Hepatic stellate cell (primary cell): ENCODE results near the gene PLA2G4D.

Source experiments
- DNase-seq: peaks from one replicate; pipeline ENCODE4 v3.0.0; 2011; ENCODE audit warnings: low spot score

The PLA2G4D gene

GRCh38 chr15:42090370-42090769 is 4.0 kb downstream of the PLA2G4D start:
- DNase-seq, result no peak

GRCh38 chr15:42089942-42090341 is 4.4 kb downstream of the PLA2G4D start:
- no peak for DNase-seq

- no peak for DNase-seq
These were observed 5.3 kb downstream of the PLA2G4D start for GRCh38 chr15:42088801-42089640.

DNA sequence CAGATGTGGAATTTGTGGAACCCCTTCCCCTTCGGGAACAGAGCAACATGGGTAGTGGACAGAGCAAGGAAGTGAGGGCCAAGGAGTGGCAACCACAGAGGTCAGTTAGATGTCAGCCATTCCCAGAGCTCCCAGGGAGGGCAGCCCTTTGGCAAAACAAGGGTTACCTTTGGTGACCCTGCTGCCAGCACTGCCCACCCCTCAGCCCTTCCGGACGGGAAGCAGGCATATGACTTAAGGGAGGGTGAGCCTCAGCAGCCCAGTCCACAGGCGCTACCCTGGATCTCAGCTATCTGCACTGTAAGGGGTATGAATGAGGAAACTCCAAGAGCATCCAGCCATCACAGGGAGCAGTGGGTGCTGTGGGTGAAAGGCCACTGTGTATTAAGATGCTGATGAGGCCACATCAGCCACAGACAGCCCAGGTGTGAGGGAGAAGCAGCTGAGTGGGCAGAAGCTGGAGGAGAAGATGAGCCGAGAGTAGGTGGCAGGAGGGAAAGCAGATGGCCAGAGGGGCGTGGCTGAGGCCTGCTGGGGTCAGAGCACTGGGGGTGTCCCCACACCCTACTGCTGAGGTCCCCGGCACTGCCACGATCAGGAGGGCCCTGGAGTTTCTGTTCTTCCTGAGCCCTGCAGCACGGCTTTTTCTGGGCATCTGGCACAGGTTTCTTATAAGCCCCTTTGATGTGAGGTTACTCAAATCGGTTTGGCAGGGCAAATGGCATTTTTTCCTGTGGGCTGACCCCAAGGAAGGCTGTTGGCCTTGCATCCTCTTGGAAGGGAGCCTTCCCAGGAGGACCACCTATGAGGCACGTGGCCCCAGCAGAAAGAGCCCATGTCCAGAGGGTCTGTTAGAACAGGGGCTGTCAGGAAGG is 6.2 kb downstream of the PLA2G4D start:
- no peak for DNase-seq

GRCh38 chr15:42087460-42087859 is 6.9 kb downstream of the PLA2G4D start:
- no peak for DNase-seq

DNA sequence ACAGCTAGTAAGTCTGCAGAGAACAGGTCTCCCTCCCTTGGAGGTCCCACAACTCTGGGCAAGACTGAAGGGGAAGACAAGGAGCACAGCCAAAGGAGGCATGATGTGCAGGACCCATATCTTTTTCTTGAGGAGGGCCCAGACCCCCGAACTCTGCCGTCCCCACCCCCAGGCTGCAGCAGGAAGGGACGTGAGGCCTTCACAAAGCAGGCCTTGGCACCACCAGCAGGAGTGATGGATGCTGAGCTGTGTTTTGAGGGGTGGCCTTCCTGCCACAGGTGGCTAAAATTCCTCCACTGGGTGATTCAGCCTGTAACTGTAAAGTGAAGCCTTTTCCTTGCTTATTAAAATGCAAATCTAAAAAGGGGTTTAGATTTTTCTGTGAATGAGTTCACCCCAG is 8.6 kb downstream of the PLA2G4D start:
- no peak for DNase-seq

- no peak for DNase-seq
These were observed 9.1 kb downstream of the PLA2G4D start for GRCh38 chr15:42085236-42085605.

DNA sequence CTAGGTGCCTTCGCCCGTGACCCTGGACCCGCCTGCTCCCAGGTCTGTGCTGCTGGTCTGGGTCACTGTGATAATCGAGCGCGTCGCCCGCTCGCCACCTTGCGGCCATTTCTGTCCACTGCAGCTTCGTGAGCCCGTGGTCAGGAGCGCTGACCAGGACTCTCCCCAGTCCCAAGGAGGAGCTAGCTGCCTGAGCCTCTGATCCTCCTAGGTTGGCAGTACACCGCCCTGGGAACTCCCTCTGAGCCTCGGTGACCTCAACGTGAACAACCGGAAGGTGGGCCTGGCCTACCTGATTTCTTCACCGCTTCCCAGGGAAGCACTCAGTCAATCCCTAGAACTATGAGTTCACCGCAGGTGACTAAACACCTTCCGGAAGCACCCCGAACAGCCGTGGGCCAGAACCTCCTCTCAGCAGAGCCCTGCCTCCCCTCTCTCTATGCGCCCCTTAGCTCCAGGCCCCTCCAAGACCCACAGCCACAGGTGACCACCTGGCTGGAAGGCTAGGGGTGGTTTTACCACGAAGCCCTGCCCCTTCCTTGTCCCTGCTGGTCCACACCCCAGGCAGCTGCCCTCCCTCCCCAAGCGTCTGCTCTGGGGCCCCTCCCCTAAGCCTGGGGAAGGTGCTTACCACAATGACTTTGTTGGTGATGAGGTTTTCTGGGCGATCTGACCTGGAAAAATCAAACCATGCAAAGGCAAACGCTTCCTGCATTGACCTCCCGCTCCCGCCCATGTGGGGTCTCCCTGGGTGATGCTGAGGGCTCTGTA is 9.7 kb downstream of the PLA2G4D start:
- DNase-seq, result peak; percentile 85

GRCh38 chr15:42083916-42084315 is 10.4 kb downstream of the PLA2G4D start:
- DNase-seq, result no peak

DNA sequence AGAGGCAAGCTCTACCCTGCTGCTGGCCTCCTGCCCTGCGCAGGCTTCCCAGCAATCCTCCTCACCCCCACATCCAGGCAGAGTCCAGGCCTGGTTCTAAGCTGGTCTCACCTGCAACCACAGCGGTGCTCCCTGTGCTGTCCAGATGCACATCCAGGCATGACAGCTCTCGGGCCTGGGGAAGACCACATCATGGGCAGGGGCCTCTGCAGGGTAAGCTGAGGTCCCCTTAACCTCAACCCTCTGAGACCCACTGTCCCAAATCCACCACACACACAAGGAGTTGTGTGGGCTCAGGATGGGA is 10.8 kb downstream of the PLA2G4D start:
- DNase-seq, result no peak

DNA sequence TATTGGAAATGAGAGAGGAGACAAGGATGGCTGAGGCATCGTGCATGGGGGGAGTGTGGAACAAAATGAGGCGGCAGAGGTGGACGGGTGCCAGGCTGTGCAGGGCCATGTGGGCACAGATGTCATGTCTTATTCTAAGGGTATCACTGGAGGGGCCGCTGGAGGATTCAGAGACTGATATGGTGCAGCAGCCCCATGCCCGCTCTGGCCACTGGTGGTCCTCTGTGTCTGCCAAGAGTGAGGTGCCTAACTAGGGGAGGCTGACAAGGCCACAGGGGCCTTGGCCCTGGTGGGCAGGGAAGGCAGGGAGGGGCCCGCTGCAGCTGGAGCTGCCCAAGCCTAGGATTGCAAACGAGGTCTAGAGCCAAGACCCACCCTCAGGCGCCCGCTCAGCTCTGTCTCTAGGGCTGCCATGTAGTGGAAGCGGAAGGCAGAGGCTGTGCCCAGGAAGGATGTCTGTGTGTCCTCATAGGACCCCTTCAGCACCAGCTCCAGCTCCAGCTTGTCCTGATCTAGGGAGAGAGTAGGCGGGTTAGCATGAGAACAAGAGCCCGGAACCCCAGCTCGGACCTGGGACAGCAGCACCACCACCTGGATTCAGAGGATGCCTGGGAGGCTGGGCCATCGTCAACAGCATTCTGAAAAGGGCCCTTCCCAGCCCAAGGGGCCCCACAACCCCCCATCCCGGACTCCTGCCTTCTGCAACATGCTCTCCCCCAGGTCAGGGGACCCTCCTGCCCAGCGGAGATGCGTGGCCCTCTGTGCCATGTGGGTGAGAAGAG is 11.3 kb downstream of the PLA2G4D start:
- DNase-seq, result no peak

- DNase-seq, result no peak
These were observed 12.2 kb downstream of the PLA2G4D start for GRCh38 chr15:42082141-42082540.

- DNase-seq, result no peak
These were observed 13.2 kb downstream of the PLA2G4D start for GRCh38 chr15:42080919-42081830.

- DNase-seq, result no peak
These were observed 14.0 kb downstream of the PLA2G4D start for GRCh38 chr15:42080186-42080918.

DNA sequence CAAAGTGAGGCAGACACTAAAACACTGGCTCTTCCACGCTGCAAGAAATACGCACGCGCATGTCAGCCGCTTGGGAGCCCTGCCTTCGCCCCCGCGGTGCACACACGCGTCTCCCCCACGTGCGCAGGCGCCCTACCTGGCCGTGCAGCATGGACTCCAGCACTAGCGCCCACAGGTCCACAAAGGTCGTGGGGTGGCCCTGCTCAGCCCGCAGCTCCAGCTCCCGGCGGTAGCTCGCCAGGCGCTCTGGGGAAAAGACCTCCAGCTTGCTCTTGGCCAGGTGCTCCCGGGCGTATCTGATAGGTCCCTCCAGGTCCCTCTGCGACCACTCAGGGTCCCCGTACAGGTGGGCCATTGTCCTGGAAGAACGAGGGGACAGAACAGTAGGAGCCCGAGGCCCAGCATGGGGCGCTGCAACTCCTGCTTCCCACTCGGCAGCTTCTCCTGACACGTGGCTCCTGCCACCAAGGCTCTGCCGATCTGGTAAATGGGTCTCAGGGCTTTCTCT is 14.9 kb downstream of the PLA2G4D start:
- DNase-seq, result no peak

- DNase-seq, result no peak
These were observed 15.5 kb downstream of the PLA2G4D start for GRCh38 chr15:42078903-42079302.

DNA sequence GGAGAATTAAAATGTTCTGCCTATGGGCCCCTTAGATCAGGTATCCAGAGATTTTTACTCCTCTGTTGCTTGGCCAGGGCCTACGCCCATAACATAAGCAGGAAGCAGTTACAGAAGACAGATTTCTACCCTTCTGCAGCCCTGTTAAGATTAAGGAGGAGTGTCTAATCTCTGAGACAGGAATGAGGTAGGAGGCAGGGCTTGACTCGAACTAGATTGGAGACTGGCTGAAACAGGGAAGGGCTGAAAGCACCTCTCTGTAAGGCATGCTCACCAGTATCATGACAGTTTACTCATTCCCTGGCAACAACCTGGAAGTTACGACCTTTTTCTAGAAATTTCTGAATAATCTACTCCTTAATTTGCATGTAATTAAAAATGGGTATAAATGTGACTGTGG is 16.7 kb downstream of the PLA2G4D start:
- DNase-seq, result no peak

- DNase-seq, result no peak
These were observed 20.9 kb downstream of the PLA2G4D start for GRCh38 chr15:42073418-42073817.

GRCh38 chr15:42072141-42072685 is 22.1 kb downstream of the PLA2G4D start:
- DNase-seq, result no peak

DNA sequence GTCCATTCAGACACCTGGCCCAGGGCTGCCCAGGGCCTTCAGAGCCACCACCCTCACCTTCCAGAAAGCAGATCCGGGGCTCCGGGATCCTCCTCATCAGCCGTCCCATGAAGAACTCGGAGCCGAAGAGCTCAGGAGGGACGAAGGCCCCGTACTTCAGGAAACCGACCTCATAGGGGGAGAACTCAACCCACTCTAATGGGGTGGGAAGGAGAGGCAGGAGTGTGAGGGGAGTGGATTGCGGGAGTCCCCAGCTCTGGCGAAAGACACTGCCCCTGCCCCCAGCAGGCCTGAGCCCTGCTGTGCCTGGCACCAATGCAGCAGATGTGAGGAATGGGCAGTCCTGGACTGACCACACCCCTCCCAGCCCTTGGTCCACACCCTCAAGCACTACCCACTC is 22.6 kb downstream of the PLA2G4D start:
- no peak for DNase-seq
